GM23248 (cell line): Measurements from ENCODE around the gene ROM1.

ENCODE experiments used
- EZH2 ChIP-seq: fragments of 200-600 bp; sonication (generic); IDR thresholded peaks from 2 replicates; pipeline ENCODE4 v1.6.1; 2018; ENCODE audit warnings: antibody characterized with exemption, mild to moderate bottlenecking; ENCODE audit not compliant: insufficient read depth, poor library complexity, severe bottlenecking
- EZH2phosphoT487 ChIP-seq: fragments of 200-600 bp; sonication (generic); IDR thresholded peaks from 2 replicates; pipeline ENCODE4 v1.6.1; 2018; ENCODE audit warnings: antibody characterized with exemption, moderate library complexity, mild to moderate bottlenecking, low read depth; ENCODE audit not compliant: insufficient read depth

- TF ChIP-seq EZH2: no peak
- TF ChIP-seq EZH2phosphoT487: no peak
These were observed 35.9 kb upstream of the ROM1 start for GRCh38 chr11:62577046-62577714.
